ENCODE results near the gene TMPRSS12.
"Not testable (repeated sequence)": the region's sequence is repeated elsewhere in the genome, so short reads cannot be mapped to it uniquely, and the experiment has no call there.

DNA sequence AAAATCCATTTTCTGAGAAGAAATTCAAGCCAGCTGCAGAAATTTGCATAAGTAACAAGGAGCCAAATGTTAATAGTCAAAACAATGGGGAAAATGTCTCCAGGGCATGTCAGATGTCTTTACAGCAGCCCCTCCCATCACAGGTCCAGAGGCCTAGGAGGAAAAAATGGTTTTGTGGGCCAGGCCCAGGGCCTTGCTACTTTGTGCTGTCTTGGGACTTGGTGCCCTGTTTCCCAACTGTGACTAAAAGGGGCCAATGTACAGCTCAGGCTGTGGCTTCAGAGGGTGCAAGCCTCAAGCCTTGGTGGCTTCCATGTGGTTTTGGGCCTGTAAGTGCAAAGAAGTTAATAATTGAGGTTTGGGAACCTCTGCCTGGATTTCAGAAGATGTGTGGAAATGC lies 8.9 kb upstream of the TMPRSS12 start:
- TF ChIP-seq, protein P1, sequence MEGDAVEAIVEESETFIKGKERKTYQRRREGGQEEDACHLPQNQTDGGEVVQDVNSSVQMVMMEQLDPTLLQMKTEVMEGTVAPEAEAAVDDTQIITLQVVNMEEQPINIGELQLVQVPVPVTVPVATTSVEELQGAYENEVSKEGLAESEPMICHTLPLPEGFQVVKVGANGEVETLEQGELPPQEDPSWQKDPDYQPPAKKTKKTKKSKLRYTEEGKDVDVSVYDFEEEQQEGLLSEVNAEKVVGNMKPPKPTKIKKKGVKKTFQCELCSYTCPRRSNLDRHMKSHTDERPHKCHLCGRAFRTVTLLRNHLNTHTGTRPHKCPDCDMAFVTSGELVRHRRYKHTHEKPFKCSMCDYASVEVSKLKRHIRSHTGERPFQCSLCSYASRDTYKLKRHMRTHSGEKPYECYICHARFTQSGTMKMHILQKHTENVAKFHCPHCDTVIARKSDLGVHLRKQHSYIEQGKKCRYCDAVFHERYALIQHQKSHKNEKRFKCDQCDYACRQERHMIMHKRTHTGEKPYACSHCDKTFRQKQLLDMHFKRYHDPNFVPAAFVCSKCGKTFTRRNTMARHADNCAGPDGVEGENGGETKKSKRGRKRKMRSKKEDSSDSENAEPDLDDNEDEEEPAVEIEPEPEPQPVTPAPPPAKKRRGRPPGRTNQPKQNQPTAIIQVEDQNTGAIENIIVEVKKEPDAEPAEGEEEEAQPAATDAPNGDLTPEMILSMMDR (conservative IDR thresholded peaks at IDR 0.05; ENCODE audit: low read depth, low read length): not testable (repeated sequence)
- not testable (repeated sequence) for TF ChIP-seq EZH2 (IDR thresholded peaks at IDR 0.05; ENCODE audit: borderline replicate concordance, low read depth, low read length, poor library complexity, severe bottlenecking)
